Fibroblast of skin of left quadriceps (primary cell): ENCODE data around the gene BAIAP2.

Experiments
- DNase-seq, 2 experiments: peaks; one replicate each; pipeline ENCODE4 v3.0.0-alpha.2; 2013; ENCODE audit warnings: low read depth in 2 of 2

BAIAP2 gene

DNA sequence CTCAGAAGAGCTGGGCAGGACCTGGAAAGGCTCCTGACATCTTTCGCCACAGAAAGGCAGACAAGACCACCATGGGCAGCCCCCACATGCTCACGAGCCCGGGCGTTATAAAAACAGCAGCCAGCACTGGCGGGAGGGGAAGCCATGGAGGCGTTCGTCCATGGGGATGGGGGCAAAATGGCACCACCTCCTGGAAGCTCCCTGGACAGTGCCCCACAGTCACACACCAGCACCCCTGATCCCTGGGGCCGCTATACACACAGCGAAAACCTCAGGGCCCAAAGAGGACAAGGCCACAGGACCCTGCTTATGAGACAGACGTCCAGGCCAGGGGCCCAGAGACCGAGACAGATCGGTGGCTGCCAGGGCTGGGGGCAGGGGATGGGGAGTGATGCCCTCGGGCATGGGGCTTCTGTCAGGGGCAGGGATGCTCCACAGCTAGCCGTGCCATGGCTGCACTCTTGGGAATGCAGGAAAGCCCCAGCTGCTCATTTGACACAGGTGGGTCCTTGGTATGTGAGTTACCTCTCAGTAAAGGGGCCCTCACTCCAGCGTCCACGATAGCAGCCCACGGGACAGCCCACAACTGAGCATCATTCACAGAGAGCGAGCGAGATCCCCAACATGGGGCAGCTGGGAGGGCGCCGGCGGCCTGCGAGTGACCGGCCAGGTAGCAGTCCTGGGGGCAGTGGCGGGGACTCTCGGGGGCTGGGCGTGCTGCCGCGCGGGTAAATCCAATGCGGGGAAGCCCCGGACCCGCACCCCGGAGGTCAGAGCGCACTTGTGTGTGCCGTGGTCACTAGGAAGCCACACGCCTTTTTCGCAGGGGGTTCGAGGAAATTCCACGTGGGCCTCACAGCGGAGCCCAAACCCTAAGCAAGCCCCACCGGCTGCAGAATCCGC is 124.0 kb downstream of the BAIAP2 start:
- DNase-seq: no peak

- DNase-seq: no peak
Measured at GRCh38 chr17:81159611-81160265, 124.8 kb downstream of the BAIAP2 start.

DNA sequence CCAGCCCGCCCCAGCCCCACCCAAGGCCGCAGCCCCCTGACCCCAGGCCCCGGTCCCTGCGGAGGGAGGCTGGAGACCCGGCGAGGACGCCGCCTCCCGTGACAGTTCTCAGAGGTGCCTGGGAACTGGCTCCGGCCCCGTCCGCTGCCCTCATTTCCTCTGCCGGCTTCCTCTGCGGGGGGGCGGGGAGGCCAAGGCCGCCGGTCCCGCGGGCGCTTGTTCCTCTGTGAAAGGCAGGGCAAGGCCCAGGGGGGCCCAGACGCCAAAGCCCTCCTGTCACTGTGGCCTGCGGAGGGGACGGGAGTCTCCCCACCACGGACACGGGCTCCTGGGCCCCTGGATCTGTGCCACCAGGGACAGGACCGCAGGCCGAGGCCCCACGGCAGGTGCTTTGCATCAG is 125.4 kb downstream of the BAIAP2 start:
- DNase-seq: no peak

DNA sequence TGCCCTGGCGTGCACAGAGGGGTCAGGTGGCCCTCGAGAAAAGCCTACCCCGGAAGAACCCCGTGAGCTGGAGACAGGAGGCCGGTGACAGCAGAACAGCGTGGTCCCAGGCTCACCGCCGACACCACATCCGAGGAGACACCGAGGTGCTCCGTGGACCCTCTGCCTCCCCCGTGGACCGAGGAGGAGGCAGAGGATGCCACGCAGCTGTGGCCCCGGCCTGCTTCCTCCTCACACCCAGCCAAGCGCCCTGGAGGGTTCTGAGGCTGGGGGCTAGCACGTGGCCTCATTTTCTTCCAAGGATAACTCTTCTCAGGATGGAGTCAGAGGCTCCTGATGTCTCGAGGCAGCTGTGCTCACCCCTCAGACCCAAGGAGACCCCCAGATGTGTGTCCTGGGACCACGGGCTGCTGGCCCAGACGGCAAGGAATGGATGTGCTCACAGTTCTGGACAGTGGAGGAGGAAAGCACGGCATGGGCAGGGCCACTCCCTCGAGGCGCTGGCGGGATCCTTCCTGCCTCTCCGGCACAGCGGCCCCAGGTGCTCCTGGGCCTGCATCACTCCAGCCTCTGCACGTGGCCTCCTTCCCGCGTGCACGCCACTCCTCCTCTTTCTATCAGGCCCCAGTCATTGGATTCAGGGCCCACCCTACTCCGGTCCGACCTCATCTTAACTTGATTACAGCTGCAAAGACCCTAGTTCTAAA is 125.9 kb downstream of the BAIAP2 start:
- no peak for DNase-seq

DNA sequence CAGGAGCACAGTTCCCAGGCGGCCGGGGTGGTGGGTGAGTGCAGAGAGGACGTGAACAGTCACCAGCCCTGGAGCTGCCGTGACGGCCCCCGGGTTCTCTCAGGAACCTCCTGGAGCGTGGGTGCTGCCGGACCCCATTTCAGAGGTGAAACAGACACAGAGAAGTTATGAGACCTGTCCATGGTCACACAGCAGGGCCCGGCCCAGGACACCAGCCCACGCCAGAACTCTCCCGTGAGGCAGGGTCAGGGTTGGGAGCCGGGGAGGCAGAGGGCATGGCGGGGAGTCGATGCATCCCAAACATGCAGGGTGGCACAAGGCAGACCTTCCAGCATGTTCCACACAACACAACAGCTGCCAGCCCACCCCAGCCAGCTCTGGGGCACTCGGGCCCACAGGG is 126.6 kb downstream of the BAIAP2 start:
- no peak for DNase-seq

- no peak for DNase-seq
Measured at GRCh38 chr17:81161972-81162371, 127.0 kb downstream of the BAIAP2 start.

GRCh38 chr17:81162491-81162890 is 127.5 kb downstream of the BAIAP2 start:
- DNase-seq: no peak

GRCh38 chr17:81163051-81163695 is 128.2 kb downstream of the BAIAP2 start:
- DNase-seq: no peak

- no peak for DNase-seq
Measured at GRCh38 chr17:81163703-81164370, 128.9 kb downstream of the BAIAP2 start.

DNA sequence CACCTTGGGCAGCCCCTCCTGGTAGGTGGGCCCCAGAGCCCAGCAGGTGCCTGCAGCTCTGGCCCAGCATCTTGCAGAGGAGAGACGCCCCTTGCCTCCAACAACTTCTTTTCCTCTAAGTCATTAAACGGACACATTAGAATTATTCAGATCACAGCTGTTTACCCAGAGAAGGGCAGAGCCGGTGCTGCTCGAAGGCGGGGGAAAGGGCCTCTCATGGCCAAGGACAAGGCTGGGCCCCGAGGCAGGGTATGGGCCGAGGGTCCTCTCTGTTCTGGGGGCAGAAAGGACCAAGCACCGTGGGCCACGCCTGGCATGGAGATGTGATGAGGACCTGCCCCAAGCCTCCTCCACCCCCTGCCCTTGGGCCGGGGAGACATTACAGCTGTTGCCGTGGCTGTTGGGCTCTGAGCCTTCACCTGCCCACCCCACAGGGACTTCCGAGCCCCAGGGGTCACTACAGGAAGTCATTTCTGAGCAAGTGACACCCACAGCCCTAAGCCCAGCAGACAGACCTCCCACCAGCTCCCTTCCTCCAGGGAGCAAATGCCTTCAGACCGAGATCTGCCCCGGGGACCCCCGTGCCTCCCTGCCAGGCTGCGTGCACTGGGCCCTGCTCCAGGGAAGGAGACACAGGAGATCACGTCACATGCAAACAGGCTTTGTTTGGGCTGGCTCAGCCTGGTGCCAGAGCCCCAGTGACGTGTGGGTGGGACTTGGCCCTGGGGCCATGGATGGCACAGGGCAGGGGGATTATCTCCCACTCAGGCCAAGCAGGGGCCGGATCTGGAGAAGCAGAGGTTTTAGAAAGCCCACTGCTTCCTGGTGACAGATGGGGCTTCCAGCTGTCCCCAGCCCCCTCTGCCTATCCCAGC is 129.7 kb downstream of the BAIAP2 start:
- no peak for DNase-seq

DNA sequence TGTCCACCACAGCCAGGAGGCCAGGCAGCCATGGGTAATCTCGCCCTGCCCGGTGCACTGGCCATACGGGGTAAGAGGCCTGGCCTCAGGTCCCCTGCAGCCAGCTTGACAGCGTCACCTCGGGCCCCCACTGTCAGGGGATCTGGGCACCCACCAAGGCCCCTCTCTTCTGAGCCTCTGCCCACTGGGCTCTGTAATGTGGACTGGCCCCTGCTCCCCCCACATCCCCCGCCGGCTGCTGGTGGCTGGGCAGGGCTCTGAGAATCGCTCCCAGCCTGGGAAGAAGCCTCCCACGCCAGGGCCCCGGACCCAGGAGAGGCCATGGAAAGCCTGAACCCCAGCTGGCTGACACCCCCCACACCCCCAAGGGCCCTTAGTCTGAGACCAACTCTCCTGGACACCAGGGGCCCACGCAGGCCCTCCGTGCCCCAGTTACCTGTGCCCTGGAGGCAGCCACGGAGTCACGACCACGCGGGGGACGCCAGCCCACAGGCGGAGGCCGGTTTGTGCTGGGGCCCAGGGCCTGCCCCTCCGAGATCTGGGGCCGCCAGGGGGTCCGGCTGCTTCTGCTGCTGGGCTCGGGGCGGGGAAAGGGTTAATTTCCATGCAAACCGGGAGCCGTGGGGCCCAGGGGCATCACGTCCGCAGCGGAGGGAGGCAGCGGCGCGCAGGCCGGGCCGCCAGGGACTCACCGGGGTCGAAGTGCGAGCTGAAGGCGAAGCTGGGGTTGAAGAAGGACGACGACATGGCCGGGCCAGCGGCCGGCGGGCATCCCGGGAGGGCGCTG is 130.5 kb downstream of the BAIAP2 start, which contains the start of gene PVALEF:
Gene PVALEF (plus strand): TSS at position 262 of the 787 bp plus-strand sequence. CDS start 15,720 bp downstream, outside the sequence.
- no peak for DNase-seq

DNA sequence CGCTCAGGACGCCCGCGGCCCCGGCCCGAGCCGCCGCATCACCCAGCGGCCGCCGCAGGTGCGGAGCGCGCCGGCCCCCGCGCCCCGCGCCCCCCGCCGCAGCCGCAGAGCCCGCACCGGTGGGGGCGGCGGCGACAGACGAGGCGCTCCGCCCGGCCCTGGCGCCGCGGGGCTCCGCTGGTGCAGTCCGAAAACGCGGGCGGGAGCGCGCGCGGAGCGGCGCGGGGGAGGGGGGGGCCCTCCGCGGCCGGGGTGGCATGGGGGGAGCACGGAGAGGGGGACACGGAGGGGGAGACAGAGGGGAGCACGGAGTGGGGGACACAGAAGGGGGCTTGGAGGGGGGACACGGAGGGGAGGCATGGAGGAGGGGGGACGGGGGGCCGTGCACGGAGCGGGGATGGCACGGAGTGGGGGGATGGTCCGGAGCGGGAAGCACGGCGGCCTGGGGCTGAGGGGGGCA is 131.1 kb downstream of the BAIAP2 start, which contains the start of gene AATK:
Gene AATK (minus strand): TSS at position 189 of the 460 bp plus-strand sequence. CDS start 229 bp downstream, outside the sequence.
- no peak for DNase-seq
